ENCODE data around the gene C9orf72.

The C9orf72 gene

GRCh38 chr9:27518006-27518405, 55.3 kb downstream of the C9orf72 start:
- H3K27me3 ChIP-seq (ENCODE audit: insufficient read depth, low read length, poor library complexity): no peaks in the 10 kb centered on the region
- H3K4me2 ChIP-seq (ENCODE audit: low read length): no peak overlapping the region
- peaks cover 2% of the 10 kb centered on the region for H3K4me1 ChIP-seq (ENCODE audit: control insufficient read depth, low read depth, low read length)
- no peak overlapping the region for H3K23ac ChIP-seq (ENCODE audit: low read length)
- H3K27ac ChIP-seq (ENCODE audit: low read depth, low read length): no peak overlapping the region
- no peak overlapping the region for H3K56ac ChIP-seq (ENCODE audit: low read length)
- no peaks in the 10 kb centered on the region for H3K79me1 ChIP-seq (ENCODE audit: low read length)
- H2AK5ac ChIP-seq (ENCODE audit: low read length): no peak overlapping the region
- no peak for DNase-seq
- H3K18ac ChIP-seq (ENCODE audit: low read length): no peak overlapping the region
- no peak overlapping the region for H3K4ac ChIP-seq (ENCODE audit: low read depth, low read length)
- H2BK120ac ChIP-seq (ENCODE audit: low read depth, low read length): no peak overlapping the region
- no CpG with 5 or more reads among the region's 2 CpGs for WGBS (ENCODE audit: extremely low coverage, insufficient coverage, low lambda C conversion rate)
- H3K4me3 ChIP-seq (ENCODE audit: low read length): no peak overlapping the region
- no peaks in the 10 kb centered on the region for H3K79me2 ChIP-seq (ENCODE audit: control insufficient read depth, insufficient read depth, low read length)
- H3K9ac ChIP-seq (ENCODE audit: low read length): no peak overlapping the region
- H4K8ac ChIP-seq (ENCODE audit: low read depth, low read length): no peak overlapping the region
- no peak overlapping the region for H4K5ac ChIP-seq (ENCODE audit: low read length)
- H2BK5ac ChIP-seq (ENCODE audit: low read length): no peak overlapping the region
- H2BK15ac ChIP-seq (replicated peaks; ENCODE audit: low read depth): no peak overlapping the region
- no peaks in the 10 kb centered on the region for H3K36me3 ChIP-seq (ENCODE audit: control insufficient read depth, insufficient read depth, low read length)

GRCh38 chr9:27514551-27514950, 58.7 kb downstream of the C9orf72 start:
- no peaks in the 10 kb centered on the region for H3K4me1 ChIP-seq (ENCODE audit: control insufficient read depth, low read depth, low read length)
- no peak overlapping the region for H3K18ac ChIP-seq (ENCODE audit: low read length)
- H3K27me3 ChIP-seq (ENCODE audit: insufficient read depth, low read length, poor library complexity): no peaks in the 10 kb centered on the region
- no peak overlapping the region for H3K4me2 ChIP-seq (ENCODE audit: low read length)
- no peak overlapping the region for H3K27ac ChIP-seq (ENCODE audit: low read depth, low read length)
- H3K56ac ChIP-seq (ENCODE audit: low read length): no peak overlapping the region
- no peak overlapping the region for H4K8ac ChIP-seq (ENCODE audit: low read depth, low read length)
- DNase-seq: no peak
- H3K4me3 ChIP-seq (ENCODE audit: low read length): no peak overlapping the region
- no peak overlapping the region for H2AK5ac ChIP-seq (ENCODE audit: low read length)
- H3K36me3 ChIP-seq (ENCODE audit: control insufficient read depth, insufficient read depth, low read length): no peaks in the 10 kb centered on the region
- H3K23ac ChIP-seq (ENCODE audit: low read length): no peak overlapping the region
- no peak overlapping the region for H4K5ac ChIP-seq (ENCODE audit: low read length)
- WGBS (ENCODE audit: extremely low coverage, insufficient coverage, low lambda C conversion rate): no CpG with 5 or more reads among the region's 2 CpGs
- no peak overlapping the region for H2BK5ac ChIP-seq (ENCODE audit: low read length)
- no peaks in the 10 kb centered on the region for H3K79me2 ChIP-seq (ENCODE audit: control insufficient read depth, insufficient read depth, low read length)
- no peak overlapping the region for H3K4ac ChIP-seq (ENCODE audit: low read depth, low read length)
- no peak overlapping the region for H2BK120ac ChIP-seq (ENCODE audit: low read depth, low read length)
- H2BK15ac ChIP-seq (replicated peaks; ENCODE audit: low read depth): no peak overlapping the region
- no peak overlapping the region for H3K9ac ChIP-seq (ENCODE audit: low read length)
- H3K79me1 ChIP-seq (ENCODE audit: low read length): no peaks in the 10 kb centered on the region

GRCh38 chr9:27511771-27512170, 61.5 kb downstream of the C9orf72 start:
- Histone ChIP-seq H2BK5ac (ENCODE audit: low read length) (no peak overlapping the region), H3K56ac (ENCODE audit: low read length) (no peak overlapping the region), H3K4me1 (ENCODE audit: control insufficient read depth, low read depth, low read length) (no peaks in the 10 kb centered on the region), H3K23ac (ENCODE audit: low read length) (no peak overlapping the region), H2BK120ac (ENCODE audit: low read depth, low read length) (no peak overlapping the region), H3K4ac (ENCODE audit: low read depth, low read length) (no peak overlapping the region), H3K18ac (ENCODE audit: low read length) (no peak overlapping the region), H2BK15ac (replicated peaks; ENCODE audit: low read depth) (no peak overlapping the region), H2AK5ac (ENCODE audit: low read length) (no peak overlapping the region), H3K79me2 (ENCODE audit: control insufficient read depth, insufficient read depth, low read length) (no peaks in the 10 kb centered on the region), H4K5ac (ENCODE audit: low read length) (no peak overlapping the region), H3K4me2 (ENCODE audit: low read length) (no peak overlapping the region), H3K9ac (ENCODE audit: low read length) (no peak overlapping the region), H3K27me3 (ENCODE audit: insufficient read depth, low read length, poor library complexity) (no peaks in the 10 kb centered on the region), H3K27ac (ENCODE audit: low read depth, low read length) (no peak overlapping the region), H3K79me1 (ENCODE audit: low read length) (no peaks in the 10 kb centered on the region), H3K4me3 (ENCODE audit: low read length) (no peak overlapping the region), H3K36me3 (ENCODE audit: control insufficient read depth, insufficient read depth, low read length) (no peaks in the 10 kb centered on the region), H4K8ac (ENCODE audit: low read depth, low read length) (no peak overlapping the region)
- WGBS (ENCODE audit: extremely low coverage, insufficient coverage, low lambda C conversion rate): no CpG with 5 or more reads among the region's 2 CpGs
- DNase-seq: no peak

GRCh38 chr9:27510780-27511179, 62.5 kb downstream of the C9orf72 start:
- H4K5ac ChIP-seq (ENCODE audit: low read length): no peak overlapping the region
- H3K79me2 ChIP-seq (ENCODE audit: control insufficient read depth, insufficient read depth, low read length): no peaks in the 10 kb centered on the region
- H2AK5ac ChIP-seq (ENCODE audit: low read length): no peak overlapping the region
- no peak overlapping the region for H3K4ac ChIP-seq (ENCODE audit: low read depth, low read length)
- H3K36me3 ChIP-seq (ENCODE audit: control insufficient read depth, insufficient read depth, low read length): no peaks in the 10 kb centered on the region
- no peak overlapping the region for H3K56ac ChIP-seq (ENCODE audit: low read length)
- no peak overlapping the region for H2BK5ac ChIP-seq (ENCODE audit: low read length)
- no CpG with 5 or more reads among the region's 2 CpGs for WGBS (ENCODE audit: extremely low coverage, insufficient coverage, low lambda C conversion rate)
- H3K4me3 ChIP-seq (ENCODE audit: low read length): no peak overlapping the region
- no peak overlapping the region for H2BK15ac ChIP-seq (replicated peaks; ENCODE audit: low read depth)
- no peak overlapping the region for H2BK120ac ChIP-seq (ENCODE audit: low read depth, low read length)
- H3K27me3 ChIP-seq (ENCODE audit: insufficient read depth, low read length, poor library complexity): no peaks in the 10 kb centered on the region
- H3K9ac ChIP-seq (ENCODE audit: low read length): no peak overlapping the region
- DNase-seq: no peak
- no peak overlapping the region for H4K8ac ChIP-seq (ENCODE audit: low read depth, low read length)
- no peaks in the 10 kb centered on the region for H3K4me1 ChIP-seq (ENCODE audit: control insufficient read depth, low read depth, low read length)
- no peak overlapping the region for H3K23ac ChIP-seq (ENCODE audit: low read length)
- no peaks in the 10 kb centered on the region for H3K79me1 ChIP-seq (ENCODE audit: low read length)
- no peak overlapping the region for H3K18ac ChIP-seq (ENCODE audit: low read length)
- no peak overlapping the region for H3K4me2 ChIP-seq (ENCODE audit: low read length)
- H3K27ac ChIP-seq (ENCODE audit: low read depth, low read length): no peak overlapping the region

- Histone ChIP-seq H3K4me3 (ENCODE audit: low read length) (no peak overlapping the region), H3K36me3 (ENCODE audit: control insufficient read depth, insufficient read depth, low read length) (no peaks in the 10 kb centered on the region), H3K4me1 (ENCODE audit: control insufficient read depth, low read depth, low read length) (peaks cover 1% of the 10 kb centered on the region), H3K9ac (ENCODE audit: low read length) (no peak overlapping the region), H4K5ac (ENCODE audit: low read length) (no peak overlapping the region), H3K56ac (ENCODE audit: low read length) (no peak overlapping the region), H3K79me2 (ENCODE audit: control insufficient read depth, insufficient read depth, low read length) (no peaks in the 10 kb centered on the region), H2BK5ac (ENCODE audit: low read length) (no peak overlapping the region), H3K4ac (ENCODE audit: low read depth, low read length) (no peak overlapping the region), H3K79me1 (ENCODE audit: low read length) (no peaks in the 10 kb centered on the region), H3K18ac (ENCODE audit: low read length) (no peak overlapping the region), H3K23ac (ENCODE audit: low read length) (no peak overlapping the region), H2BK120ac (ENCODE audit: low read depth, low read length) (no peak overlapping the region), H3K27ac (ENCODE audit: low read depth, low read length) (no peak overlapping the region), H2BK15ac (replicated peaks; ENCODE audit: low read depth) (no peak overlapping the region), H4K8ac (ENCODE audit: low read depth, low read length) (no peak overlapping the region), H3K27me3 (ENCODE audit: insufficient read depth, low read length, poor library complexity) (peaks cover 2% of the 10 kb centered on the region), H2AK5ac (ENCODE audit: low read length) (no peak overlapping the region), H3K4me2 (ENCODE audit: low read length) (no peak overlapping the region)
- DNase-seq: no peak
- WGBS (ENCODE audit: extremely low coverage, insufficient coverage, low lambda C conversion rate): no CpG with 5 or more reads among the region's 2 CpGs
Observed at GRCh38 chr9:27506981-27507380, 66.3 kb downstream of the C9orf72 start.

GRCh38 chr9:27505744-27506161, 67.5 kb downstream of the C9orf72 start:
- H3K36me3 ChIP-seq (ENCODE audit: control insufficient read depth, insufficient read depth, low read length): no peaks in the 10 kb centered on the region
- H3K27ac ChIP-seq (ENCODE audit: low read depth, low read length): no peak overlapping the region
- H3K4me1 ChIP-seq (ENCODE audit: control insufficient read depth, low read depth, low read length): peaks cover 1% of the 10 kb centered on the region
- no CpG with 5 or more reads among the region's 5 CpGs for WGBS (ENCODE audit: extremely low coverage, insufficient coverage, low lambda C conversion rate)
- H3K4me3 ChIP-seq (ENCODE audit: low read length): no peak overlapping the region
- no peak for DNase-seq
- no peak overlapping the region for H4K5ac ChIP-seq (ENCODE audit: low read length)
- no peak overlapping the region for H2BK15ac ChIP-seq (replicated peaks; ENCODE audit: low read depth)
- H4K8ac ChIP-seq (ENCODE audit: low read depth, low read length): no peak overlapping the region
- H3K4ac ChIP-seq (ENCODE audit: low read depth, low read length): no peak overlapping the region
- H2BK5ac ChIP-seq (ENCODE audit: low read length): no peak overlapping the region
- no peak overlapping the region for H2BK120ac ChIP-seq (ENCODE audit: low read depth, low read length)
- H3K79me1 ChIP-seq (ENCODE audit: low read length): no peaks in the 10 kb centered on the region
- H3K23ac ChIP-seq (ENCODE audit: low read length): no peak overlapping the region
- H3K4me2 ChIP-seq (ENCODE audit: low read length): no peak overlapping the region
- no peak overlapping the region for H3K18ac ChIP-seq (ENCODE audit: low read length)
- H3K56ac ChIP-seq (ENCODE audit: low read length): no peak overlapping the region
- no peak overlapping the region for H3K9ac ChIP-seq (ENCODE audit: low read length)
- H3K79me2 ChIP-seq (ENCODE audit: control insufficient read depth, insufficient read depth, low read length): no peaks in the 10 kb centered on the region
- H3K27me3 ChIP-seq (ENCODE audit: insufficient read depth, low read length, poor library complexity): peaks cover 2% of the 10 kb centered on the region
- H2AK5ac ChIP-seq (ENCODE audit: low read length): no peak overlapping the region
